ENCODE data around the gene POFUT2.

The POFUT2 gene

DNA sequence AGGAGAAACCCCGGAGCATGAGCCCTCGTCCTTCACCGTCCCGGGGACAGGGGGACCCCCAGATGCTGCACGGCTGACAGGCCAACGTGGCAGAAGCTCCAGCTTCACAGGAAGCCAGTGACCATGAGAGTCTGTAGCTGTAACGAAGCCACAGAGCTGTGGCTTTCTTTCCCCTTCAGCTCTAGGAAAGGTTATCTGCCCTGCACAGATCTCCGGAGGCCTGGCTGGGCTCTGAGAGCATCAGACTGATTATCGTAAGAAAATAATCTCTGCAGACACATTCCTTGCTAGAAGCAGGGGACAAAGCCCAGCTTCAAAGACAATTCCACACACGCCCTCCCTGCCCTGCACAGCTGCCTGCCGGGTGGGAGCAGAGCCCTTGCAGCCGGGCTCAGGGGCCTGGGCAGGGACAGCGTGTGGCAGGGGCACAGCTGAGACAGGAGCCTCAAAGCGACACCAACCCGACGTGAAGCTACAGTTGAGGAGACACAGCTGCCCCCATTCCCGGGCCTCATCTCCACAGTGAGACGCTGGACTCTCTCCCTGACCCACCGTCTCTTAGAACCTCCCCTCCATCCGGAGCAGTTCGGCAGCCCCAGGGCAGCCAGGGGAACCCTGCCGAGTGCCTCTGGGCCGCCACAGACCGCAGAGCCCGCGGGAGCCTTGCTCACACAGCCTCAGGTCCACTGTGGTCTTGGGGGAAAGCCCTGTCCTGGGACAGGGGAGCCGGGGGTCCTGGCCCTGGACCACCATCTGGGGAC, 30.6 kb downstream of the POFUT2 start:
- Histone ChIP-seq H3K36me3 (ENCODE audit: control insufficient read depth in 2 of 2, insufficient read depth in 2 of 2, low read length in 2 of 2) (peaks cover 0 to 5% of the 10 kb centered on the region in 2 donors), H3K9me3 (ENCODE audit: control insufficient read depth in 2 of 2, low read length in 2 of 2) (no peaks in the 10 kb centered on the region), H3K4me3 (ENCODE audit: low read length in 2 of 2) (no peak overlapping the region), H3K4me1 (ENCODE audit: control insufficient read depth, insufficient read depth, low read length) (no peaks in the 10 kb centered on the region), H3K27ac (ENCODE audit: low read length) (no peak overlapping the region), H3K9ac (ENCODE audit: low read length in 2 of 2) (no peak overlapping the region), H3K27me3 (ENCODE audit: control insufficient read depth in 1 of 2, insufficient read depth in 2 of 2, low read length in 2 of 2) (peaks cover 11 to 16% of the 10 kb centered on the region in 2 donors)

DNA sequence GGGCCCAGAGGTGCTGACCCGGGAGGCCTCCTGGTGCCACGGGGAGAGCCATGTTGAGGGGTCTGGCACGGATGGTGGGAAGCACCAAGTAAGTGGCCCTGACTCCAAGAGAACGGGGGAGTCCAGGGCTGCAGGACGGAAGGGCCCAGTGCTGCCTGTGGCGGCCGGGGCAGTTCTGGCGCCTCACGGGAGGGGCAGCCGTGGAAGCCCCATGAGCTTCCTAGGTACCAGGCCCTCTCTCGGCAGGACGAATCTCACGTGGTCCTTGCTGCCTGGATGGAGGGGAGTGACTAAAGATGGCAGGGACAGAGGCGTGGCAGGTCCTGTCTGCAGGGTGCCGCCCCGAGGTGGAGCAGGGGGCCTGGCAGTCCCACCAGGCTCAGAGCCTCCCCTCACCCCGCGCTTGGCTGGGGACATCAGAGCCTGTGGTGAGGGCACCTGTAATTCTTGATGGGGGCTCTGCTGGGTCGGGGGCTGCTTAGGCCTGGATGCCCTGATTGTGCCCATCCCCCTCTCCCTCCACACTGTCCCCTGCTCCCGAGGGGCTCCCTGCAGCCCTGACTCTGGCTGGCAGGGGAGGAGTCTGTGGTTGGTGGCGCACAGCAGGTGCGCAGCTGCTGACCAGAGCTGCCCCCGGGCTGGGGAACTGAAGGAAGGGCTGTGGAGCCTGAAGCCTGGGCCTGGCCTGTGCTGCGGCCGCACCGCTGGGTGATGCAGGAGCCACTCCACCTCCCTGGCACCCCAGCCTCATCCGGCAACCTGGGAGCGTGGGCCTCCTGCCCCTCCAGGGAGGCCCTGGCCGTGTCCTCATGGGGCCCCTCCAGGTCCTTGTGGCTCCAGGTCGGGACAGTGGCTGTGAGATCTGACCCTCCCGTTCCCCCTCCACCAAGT, 31.4 kb downstream of the POFUT2 start:
- Histone ChIP-seq H3K4me1 (ENCODE audit: control insufficient read depth, insufficient read depth, low read length) (no peaks in the 10 kb centered on the region), H3K9ac (ENCODE audit: low read length in 2 of 2) (no peak overlapping the region), H3K9me3 (ENCODE audit: control insufficient read depth in 2 of 2, low read length in 2 of 2) (no peaks in the 10 kb centered on the region), H3K4me3 (ENCODE audit: low read length in 2 of 2) (no peak overlapping the region), H3K36me3 (ENCODE audit: control insufficient read depth in 2 of 2, insufficient read depth in 2 of 2, low read length in 2 of 2) (peaks cover 0 to 4% of the 10 kb centered on the region in 2 donors), H3K27ac (ENCODE audit: low read length) (no peak overlapping the region), H3K27me3 (ENCODE audit: control insufficient read depth in 1 of 2, insufficient read depth in 2 of 2, low read length in 2 of 2) (peaks cover 11 to 16% of the 10 kb centered on the region in 2 donors)

DNA sequence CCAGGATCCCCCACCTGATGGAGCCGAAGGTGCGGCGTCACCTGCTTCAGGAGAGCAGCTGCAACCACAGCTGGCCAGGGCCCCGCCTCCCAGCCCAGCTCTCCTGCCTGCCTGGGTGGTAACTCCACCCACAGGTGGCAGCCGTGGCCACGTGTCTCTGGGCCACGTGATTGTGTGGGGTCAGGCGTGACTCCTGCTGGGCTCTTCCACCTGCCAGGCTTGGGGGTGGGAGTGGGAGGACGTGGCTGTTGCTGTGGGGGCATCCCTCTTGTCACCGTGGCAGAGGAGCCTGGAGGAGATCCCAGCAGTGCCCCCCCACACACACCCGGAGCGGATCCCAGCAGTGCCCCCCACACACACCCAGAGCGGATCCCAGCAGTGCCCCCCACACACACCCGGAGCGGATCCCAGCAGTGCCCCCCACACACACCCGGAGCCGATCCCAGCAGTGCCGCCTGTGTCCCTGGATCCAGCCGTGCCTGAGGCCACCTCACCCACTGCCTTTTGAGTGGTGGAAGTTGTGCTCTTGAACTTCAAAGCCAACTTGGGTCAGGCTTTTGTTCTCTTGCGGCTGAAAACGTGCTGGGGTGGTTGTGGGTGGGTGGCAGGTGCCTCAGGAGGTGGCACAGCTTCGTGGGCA, 32.2 kb downstream of the POFUT2 start:
- Histone ChIP-seq H3K27me3 (ENCODE audit: control insufficient read depth in 1 of 2, insufficient read depth in 2 of 2, low read length in 2 of 2) (peaks cover 11 to 16% of the 10 kb centered on the region in 2 donors), H3K4me3 (ENCODE audit: low read length in 2 of 2) (no peak overlapping the region), H3K27ac (ENCODE audit: low read length) (no peak overlapping the region), H3K9me3 (ENCODE audit: control insufficient read depth in 2 of 2, low read length in 2 of 2) (no peaks in the 10 kb centered on the region), H3K36me3 (ENCODE audit: control insufficient read depth in 2 of 2, insufficient read depth in 2 of 2, low read length in 2 of 2) (peaks cover 0 to 4% of the 10 kb centered on the region in 2 donors), H3K9ac (ENCODE audit: low read length in 2 of 2) (no peak overlapping the region), H3K4me1 (ENCODE audit: control insufficient read depth, insufficient read depth, low read length) (no peaks in the 10 kb centered on the region)

DNA sequence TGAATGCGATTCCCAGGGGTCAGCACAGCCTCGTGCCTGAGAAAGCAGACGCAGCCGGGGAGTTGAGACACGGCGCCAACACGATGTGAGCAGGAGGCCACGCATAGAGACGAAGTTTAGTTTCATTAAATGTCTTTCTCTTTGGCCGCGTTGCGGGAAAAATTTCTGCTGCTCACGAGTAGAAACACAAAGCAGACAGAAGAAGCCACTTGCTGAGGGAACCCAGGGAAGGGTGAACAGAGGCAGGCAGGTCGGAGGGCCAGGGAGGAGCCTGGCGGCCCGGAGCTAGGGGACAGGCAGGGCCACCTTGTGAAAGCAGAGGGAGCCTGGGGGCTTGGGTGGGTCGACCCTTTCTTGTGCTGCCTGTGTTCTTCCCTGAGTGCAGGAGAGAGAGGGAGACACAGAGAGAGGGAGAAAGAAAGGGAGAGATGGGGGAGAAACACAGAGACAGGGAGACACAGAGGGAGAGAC, 33.2 kb downstream of the POFUT2 start:
- Histone ChIP-seq H3K4me1 (ENCODE audit: control insufficient read depth, insufficient read depth, low read length) (no peaks in the 10 kb centered on the region), H3K36me3 (ENCODE audit: control insufficient read depth in 2 of 2, insufficient read depth in 2 of 2, low read length in 2 of 2) (no peaks in the 10 kb centered on the region), H3K9ac (ENCODE audit: low read length in 2 of 2) (no peak overlapping the region), H3K4me3 (ENCODE audit: low read length in 2 of 2) (no peak overlapping the region), H3K27ac (ENCODE audit: low read length) (no peak overlapping the region), H3K9me3 (ENCODE audit: control insufficient read depth in 2 of 2, low read length in 2 of 2) (no peaks in the 10 kb centered on the region), H3K27me3 (ENCODE audit: control insufficient read depth in 1 of 2, insufficient read depth in 2 of 2, low read length in 2 of 2) (peaks cover 11 to 16% of the 10 kb centered on the region in 2 donors)

DNA sequence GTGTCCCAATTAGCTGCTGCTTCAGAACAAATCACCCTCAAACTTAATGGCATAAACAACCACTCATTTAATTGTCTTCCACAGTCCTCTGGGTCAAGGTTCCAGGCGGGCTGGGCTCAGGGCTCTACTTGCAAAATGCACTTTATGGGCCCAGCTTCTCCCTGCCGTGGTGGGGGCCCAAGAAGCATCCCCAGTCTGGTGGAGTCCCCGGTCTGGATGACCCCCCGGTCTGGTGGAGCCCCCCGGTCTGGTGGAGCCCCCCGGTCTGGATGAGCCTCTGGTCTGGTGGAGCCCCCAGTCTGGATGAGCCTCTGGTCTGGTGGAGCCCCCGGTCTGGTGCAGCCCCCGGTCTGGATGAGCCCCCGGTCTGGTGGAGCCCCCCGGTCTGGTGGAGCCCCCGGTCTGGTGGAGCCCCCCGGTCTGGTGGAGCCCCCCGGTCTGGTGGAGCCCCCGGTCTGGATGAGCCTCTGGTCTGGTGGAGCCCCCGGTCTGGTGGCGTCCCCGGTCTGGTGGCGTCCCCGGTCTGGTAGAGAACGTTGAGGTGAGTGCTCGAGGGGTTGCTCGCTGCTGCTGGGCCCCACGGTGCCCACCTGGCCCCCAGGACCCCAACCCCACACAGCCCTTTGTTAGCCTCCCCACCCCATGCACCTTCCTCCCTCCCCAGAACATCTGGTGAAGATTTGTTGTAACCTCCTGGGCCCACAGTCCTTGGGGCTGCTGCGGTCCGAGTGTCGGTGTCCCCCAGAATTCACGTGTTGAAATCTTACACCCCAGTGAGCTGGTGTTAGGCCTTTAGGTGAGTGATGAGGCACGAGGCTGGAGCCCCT, 33.8 kb downstream of the POFUT2 start:
- H3K27me3 ChIP-seq (ENCODE audit: control insufficient read depth in 1 of 2, insufficient read depth in 2 of 2, low read length in 2 of 2): peaks cover 11 to 16% of the 10 kb centered on the region in 2 donors
- H3K9me3 ChIP-seq (ENCODE audit: control insufficient read depth in 2 of 2, low read length in 2 of 2): no peaks in the 10 kb centered on the region
- no peaks in the 10 kb centered on the region for H3K36me3 ChIP-seq (ENCODE audit: control insufficient read depth in 2 of 2, insufficient read depth in 2 of 2, low read length in 2 of 2)
- no peak overlapping the region for H3K27ac ChIP-seq (ENCODE audit: low read length)
- H3K4me1 ChIP-seq (ENCODE audit: control insufficient read depth, insufficient read depth, low read length): peaks cover 2% of the 10 kb centered on the region
- H3K9ac ChIP-seq (ENCODE audit: low read length in 2 of 2): no peak overlapping the region
- H3K4me3 ChIP-seq (ENCODE audit: low read length in 2 of 2): no peak overlapping the region

DNA sequence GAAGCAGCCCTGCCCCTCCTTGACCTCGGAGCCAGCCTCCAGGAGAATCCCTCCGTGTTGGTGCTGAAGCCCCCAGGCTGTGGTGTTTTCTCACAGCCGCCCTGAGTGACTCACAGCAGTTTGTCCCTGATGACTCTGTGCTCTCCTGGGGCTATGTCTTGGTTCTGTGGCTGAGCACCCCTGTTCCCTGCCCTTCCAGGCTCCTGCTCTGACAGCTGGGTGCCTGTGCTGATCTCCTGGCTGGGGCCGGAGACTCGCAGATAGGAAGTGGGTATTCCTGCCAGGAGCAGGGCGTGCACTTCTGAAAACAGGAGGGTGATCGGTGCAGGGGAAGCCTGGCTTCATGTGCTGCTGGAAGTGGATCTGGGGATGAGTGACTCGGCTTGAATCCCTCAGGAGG, 34.5 kb downstream of the POFUT2 start:
- Histone ChIP-seq H3K27ac (ENCODE audit: low read length) (no peak overlapping the region), H3K27me3 (ENCODE audit: control insufficient read depth in 1 of 2, insufficient read depth in 2 of 2, low read length in 2 of 2) (peaks cover 11 to 16% of the 10 kb centered on the region in 2 donors), H3K4me1 (ENCODE audit: control insufficient read depth, insufficient read depth, low read length) (peaks cover 7% of the 10 kb centered on the region), H3K9ac (ENCODE audit: low read length in 2 of 2) (no peak overlapping the region), H3K9me3 (ENCODE audit: control insufficient read depth in 2 of 2, low read length in 2 of 2) (no peaks in the 10 kb centered on the region), H3K4me3 (ENCODE audit: low read length in 2 of 2) (no peak overlapping the region), H3K36me3 (ENCODE audit: control insufficient read depth in 2 of 2, insufficient read depth in 2 of 2, low read length in 2 of 2) (no peaks in the 10 kb centered on the region)

DNA sequence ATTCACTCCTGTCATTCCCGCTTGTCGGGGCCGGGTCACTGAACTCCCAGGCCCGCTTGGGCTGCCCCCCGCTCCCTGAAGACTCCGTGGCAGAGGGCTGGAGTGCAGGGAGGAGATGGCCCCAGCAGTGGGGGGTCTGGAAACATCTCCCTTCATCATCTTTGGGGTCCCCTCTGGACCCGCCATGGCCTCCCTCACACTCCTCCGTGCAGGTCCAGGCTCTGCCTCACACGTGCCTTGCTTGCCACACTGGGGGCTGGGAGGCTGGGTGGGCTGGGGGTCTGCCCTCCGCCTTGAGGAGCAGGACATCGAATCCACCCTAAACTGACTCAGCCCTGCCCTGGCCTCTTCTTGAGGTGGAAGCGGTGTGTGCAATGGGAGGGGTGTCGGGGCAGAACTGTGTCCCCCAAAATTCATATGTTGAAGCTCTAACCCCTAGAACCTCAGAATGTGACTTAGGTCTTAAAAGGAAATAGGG, 35.2 kb downstream of the POFUT2 start:
- Histone ChIP-seq H3K27me3 (ENCODE audit: control insufficient read depth in 1 of 2, insufficient read depth in 2 of 2, low read length in 2 of 2) (peaks cover 11 to 16% of the 10 kb centered on the region in 2 donors), H3K27ac (ENCODE audit: low read length) (no peak overlapping the region)

DNA sequence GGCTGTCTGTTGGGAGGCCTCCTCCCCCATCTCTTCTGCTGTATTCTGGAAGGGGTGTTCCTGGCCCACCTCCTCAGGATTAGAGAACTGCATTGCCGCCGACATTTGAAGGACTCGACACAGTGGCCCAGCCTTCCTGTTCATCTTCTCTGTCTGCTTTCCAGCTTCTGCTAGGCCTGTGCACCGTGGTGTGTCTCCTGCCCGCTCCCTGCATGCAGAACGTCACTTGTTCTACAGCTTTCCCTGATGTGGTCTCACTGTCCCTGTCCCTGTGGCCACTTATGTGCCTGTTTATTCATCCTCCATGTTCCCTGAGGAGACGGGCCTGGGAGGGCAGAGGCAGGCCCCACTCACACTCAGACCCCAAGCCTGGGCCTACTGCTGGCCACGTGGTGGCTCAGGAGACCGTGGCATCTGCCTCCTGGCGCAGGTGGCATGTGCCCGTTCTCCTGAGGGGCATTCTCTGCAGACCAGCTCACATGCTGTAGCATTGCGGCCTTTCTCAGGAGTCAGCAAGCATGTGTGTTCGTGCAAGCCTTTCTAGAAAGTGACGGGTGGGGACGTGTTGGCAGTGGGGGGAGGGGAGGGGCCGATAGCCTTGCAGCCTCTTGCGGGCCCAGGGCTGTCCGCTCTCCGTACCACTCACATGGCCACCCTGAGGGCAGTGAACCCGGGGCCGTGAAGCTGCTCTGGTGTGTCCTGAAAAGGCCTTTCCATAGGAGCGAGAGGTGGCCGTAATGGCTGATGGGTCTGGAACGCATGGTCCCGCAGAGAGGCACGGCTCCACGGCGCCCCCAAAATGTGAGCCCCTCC, 35.9 kb downstream of the POFUT2 start:
- Histone ChIP-seq H3K36me3 (ENCODE audit: control insufficient read depth in 2 of 2, insufficient read depth in 2 of 2, low read length in 2 of 2) (no peaks in the 10 kb centered on the region), H3K27ac (ENCODE audit: low read length) (no peak overlapping the region), H3K4me1 (ENCODE audit: control insufficient read depth, insufficient read depth, low read length) (peaks cover 7% of the 10 kb centered on the region), H3K9me3 (ENCODE audit: control insufficient read depth in 2 of 2, low read length in 2 of 2) (no peaks in the 10 kb centered on the region), H3K9ac (ENCODE audit: low read length in 2 of 2) (no peak overlapping the region), H3K4me3 (ENCODE audit: low read length in 2 of 2) (no peak overlapping the region), H3K27me3 (ENCODE audit: control insufficient read depth in 1 of 2, insufficient read depth in 2 of 2, low read length in 2 of 2) (peaks cover 7 to 13% of the 10 kb centered on the region in 2 donors)

More for the DNA sequence above, 35.2 kb downstream of the POFUT2 start:
- Histone ChIP-seq H3K4me1 (ENCODE audit: control insufficient read depth, insufficient read depth, low read length) (peaks cover 7% of the 10 kb centered on the region), H3K9me3 (ENCODE audit: control insufficient read depth in 2 of 2, low read length in 2 of 2) (no peaks in the 10 kb centered on the region), H3K4me3 (ENCODE audit: low read length in 2 of 2) (no peak overlapping the region), H3K36me3 (ENCODE audit: control insufficient read depth in 2 of 2, insufficient read depth in 2 of 2, low read length in 2 of 2) (no peaks in the 10 kb centered on the region), H3K9ac (ENCODE audit: low read length in 2 of 2) (no peak overlapping the region)

DNA sequence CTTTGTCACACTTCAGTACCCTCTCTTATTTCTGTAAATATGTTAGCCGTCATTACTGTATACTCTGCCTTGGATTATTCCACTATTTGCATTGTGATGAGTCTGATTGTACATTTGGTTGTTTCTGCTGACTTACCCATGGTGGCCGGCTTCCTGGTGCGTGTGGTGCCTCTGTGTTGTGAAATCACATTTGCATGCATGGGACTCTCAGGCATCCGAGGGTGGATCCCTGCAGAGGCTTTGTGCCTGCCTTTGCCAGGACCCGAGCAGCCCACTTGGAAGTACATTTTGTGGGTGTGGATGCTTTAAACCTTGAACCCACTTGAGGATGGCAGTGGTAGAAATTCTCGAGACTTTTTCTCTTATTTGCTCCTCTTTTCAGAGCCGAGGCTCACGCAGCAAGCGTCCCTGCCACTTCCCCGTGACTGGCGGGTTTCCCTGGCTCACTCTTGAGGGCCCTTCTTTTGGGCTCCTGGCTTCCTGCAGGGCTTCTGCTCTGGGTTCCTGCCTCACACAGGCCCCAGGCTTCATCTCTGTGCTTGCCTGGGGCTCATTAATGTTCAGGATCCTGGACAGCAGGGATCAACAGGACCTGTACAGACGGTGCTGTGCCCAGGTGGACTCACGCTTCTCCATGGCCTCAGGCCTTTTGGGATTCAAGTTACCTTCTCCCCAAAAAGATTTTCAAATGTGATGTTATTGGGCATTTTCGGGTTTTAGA, 36.6 kb downstream of the POFUT2 start:
- Histone ChIP-seq H3K9me3 (ENCODE audit: control insufficient read depth in 2 of 2, low read length in 2 of 2) (no peaks in the 10 kb centered on the region), H3K4me1 (ENCODE audit: control insufficient read depth, insufficient read depth, low read length) (peaks cover 7% of the 10 kb centered on the region), H3K27ac (ENCODE audit: low read length) (no peak overlapping the region), H3K36me3 (ENCODE audit: control insufficient read depth in 2 of 2, insufficient read depth in 2 of 2, low read length in 2 of 2) (no peaks in the 10 kb centered on the region), H3K9ac (ENCODE audit: low read length in 2 of 2) (no peak overlapping the region), H3K4me3 (ENCODE audit: low read length in 2 of 2) (no peak overlapping the region), H3K27me3 (ENCODE audit: control insufficient read depth in 1 of 2, insufficient read depth in 2 of 2, low read length in 2 of 2) (peaks cover 6 to 13% of the 10 kb centered on the region in 2 donors)
